GM18507 (cell line): ENCODE data around the gene PIK3CG.
"Not testable (repeated sequence)": the region's sequence is repeated elsewhere in the genome, so short reads cannot be mapped to it uniquely, and the experiment has no call there.

Experiments used
- DNase-seq: peaks from one replicate; pipeline ENCODE4 v3.0.0; 2011; ENCODE audit warnings: low read depth; ENCODE audit not compliant: insufficient read length; ENCODE audit errors: extremely low spot score
- FAIRE-seq: peaks from 2 replicates; lab custom pipeline; 2011; peaks lifted over from hg19 to GRCh38; lab: Jason Lieb, UNC

The PIK3CG gene

GRCh38 chr7:106924468-106924867 is 59.4 kb downstream of the PIK3CG start:
- FAIRE-seq, DNase-seq: not testable (repeated sequence)

- DNase-seq (no peak), FAIRE-seq (no peak)
Measured at GRCh38 chr7:106926892-106927291, 61.8 kb downstream of the PIK3CG start.

- DNase-seq: no peak
- no peak for FAIRE-seq
Measured at GRCh38 chr7:106927536-106927935, 62.5 kb downstream of the PIK3CG start.

GRCh38 chr7:106929616-106930015 is 64.5 kb downstream of the PIK3CG start:
- FAIRE-seq, DNase-seq: not testable (repeated sequence)

- no peak for DNase-seq
- no peak for FAIRE-seq
Measured at GRCh38 chr7:106936236-106936635, 71.2 kb downstream of the PIK3CG start.

- not testable (repeated sequence) for FAIRE-seq, DNase-seq
Measured at GRCh38 chr7:106938122-106938521, 73.0 kb downstream of the PIK3CG start.

GRCh38 chr7:106938803-106939202 is 73.7 kb downstream of the PIK3CG start:
- DNase-seq: no peak
- FAIRE-seq: no peak

- DNase-seq (no peak), FAIRE-seq (no peak)
Measured at GRCh38 chr7:106944035-106944665, 79.1 kb downstream of the PIK3CG start.

GRCh38 chr7:106947244-106947728 is 82.2 kb downstream of the PIK3CG start:
- DNase-seq (peak; percentile 15), FAIRE-seq (peak; percentile 51)

- DNase-seq (no peak), FAIRE-seq (no peak)
Measured at GRCh38 chr7:106952001-106952657, 87.0 kb downstream of the PIK3CG start.

GRCh38 chr7:106952658-106953231 is 87.7 kb downstream of the PIK3CG start:
- DNase-seq (no peak), FAIRE-seq (no peak)

- FAIRE-seq (no peak), DNase-seq (no peak)
Measured at GRCh38 chr7:106954840-106955239, 89.8 kb downstream of the PIK3CG start.

- FAIRE-seq, DNase-seq: not testable (repeated sequence)
Measured at GRCh38 chr7:106955857-106956256, 90.8 kb downstream of the PIK3CG start.
